B cell (primary cell): ENCODE data around the gene CORO1C.

Experiments
- EZH2 ChIP-seq: IDR thresholded peaks from 2 replicates; pipeline ENCODE4 v1.6.1; 2012; ENCODE audit warnings: borderline replicate concordance, low read depth, mild to moderate bottlenecking, moderate library complexity, low read length; ENCODE audit not compliant: insufficient read depth, poor library complexity, severe bottlenecking
- TF ChIP-seq, protein P1 (sequence below): fragments of 200-600 bp; IDR thresholded peaks from one replicate; pipeline ENCODE4 v1.8.0; 2022; ENCODE audit warnings: antibody characterized with exemption, mild to moderate bottlenecking

DNA sequence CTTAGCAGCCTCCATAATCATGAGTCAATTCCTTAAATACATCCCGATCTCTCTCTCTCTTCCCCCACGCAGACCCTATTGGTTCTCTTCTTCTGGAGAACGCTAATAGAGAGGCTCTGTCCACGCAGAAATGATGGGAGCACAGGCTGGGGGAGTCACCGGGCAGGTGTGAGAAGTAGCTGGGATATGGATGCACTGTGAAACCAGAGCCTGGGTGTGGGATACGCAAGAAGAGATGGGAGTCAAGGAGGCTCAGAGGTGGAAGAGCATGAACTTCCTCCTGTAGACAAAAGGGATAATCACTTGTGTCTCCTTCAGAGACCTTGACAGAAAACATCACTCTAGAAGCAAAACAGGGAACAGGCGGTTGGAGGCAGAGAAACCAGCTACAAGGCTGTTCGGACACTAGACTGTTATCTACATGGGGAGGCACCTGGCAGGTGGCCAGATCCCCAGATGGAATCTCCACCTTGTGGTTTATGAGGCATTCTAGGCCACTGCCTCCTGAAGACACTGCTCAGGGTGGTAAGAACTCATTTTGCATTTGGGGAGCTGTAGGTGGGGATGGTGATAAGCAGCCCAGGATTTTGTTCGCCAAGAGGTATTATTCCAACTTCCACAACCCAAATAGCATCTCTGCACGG lies 90.4 kb downstream of the CORO1C start:
- no peak for TF ChIP-seq EZH2
- TF ChIP-seq, protein P1, sequence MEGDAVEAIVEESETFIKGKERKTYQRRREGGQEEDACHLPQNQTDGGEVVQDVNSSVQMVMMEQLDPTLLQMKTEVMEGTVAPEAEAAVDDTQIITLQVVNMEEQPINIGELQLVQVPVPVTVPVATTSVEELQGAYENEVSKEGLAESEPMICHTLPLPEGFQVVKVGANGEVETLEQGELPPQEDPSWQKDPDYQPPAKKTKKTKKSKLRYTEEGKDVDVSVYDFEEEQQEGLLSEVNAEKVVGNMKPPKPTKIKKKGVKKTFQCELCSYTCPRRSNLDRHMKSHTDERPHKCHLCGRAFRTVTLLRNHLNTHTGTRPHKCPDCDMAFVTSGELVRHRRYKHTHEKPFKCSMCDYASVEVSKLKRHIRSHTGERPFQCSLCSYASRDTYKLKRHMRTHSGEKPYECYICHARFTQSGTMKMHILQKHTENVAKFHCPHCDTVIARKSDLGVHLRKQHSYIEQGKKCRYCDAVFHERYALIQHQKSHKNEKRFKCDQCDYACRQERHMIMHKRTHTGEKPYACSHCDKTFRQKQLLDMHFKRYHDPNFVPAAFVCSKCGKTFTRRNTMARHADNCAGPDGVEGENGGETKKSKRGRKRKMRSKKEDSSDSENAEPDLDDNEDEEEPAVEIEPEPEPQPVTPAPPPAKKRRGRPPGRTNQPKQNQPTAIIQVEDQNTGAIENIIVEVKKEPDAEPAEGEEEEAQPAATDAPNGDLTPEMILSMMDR = no peak
